ENCODE results near the gene RABGAP1L. TPM values are rescaled to one million over a fixed set of nuclear protein-coding genes. Genes with fewer than 3 reads are reported as not detected.
"Not testable (repeated sequence)": the region's sequence is repeated elsewhere in the genome, so short reads cannot be mapped to it uniquely, and the experiment has no call there.

The RABGAP1L gene
- polyA plus RNA-seq, 1 donor from 2014 or later = 88.6 TPM

DNA sequence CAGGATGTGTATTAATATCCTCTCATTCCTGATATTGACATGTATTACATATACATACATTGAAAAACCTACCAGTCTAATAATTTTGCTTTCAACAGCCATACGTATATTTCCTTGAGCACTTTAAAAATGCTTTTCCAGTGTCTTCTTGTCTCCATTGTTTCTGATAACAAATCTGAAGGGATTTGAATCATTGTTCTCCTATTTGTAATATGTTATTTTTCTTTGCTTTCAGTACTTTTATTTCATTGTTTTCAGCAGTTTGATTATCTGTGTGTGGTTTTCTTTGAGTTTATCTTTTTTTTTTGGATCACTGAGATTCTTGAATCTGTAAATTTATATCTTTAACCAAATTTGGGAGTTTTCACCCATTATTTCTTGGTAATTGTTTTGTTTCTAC is 65.3 kb downstream of the RABGAP1L start:
- no peaks in the 10 kb centered on the region for H3K27me3 Mint-ChIP-seq
- no peak overlapping the region for H3K4me3 Mint-ChIP-seq
- H3K27ac Mint-ChIP-seq = no peak overlapping the region
- peaks cover 19% of the 10 kb centered on the region for H3K36me3 Mint-ChIP-seq
- H3K9me3 Mint-ChIP-seq = peaks cover 0 to 4% (median 4%) of the 10 kb centered on the region in 3 donors
- peaks cover 19 to 24% (median 20%) of the 10 kb centered on the region in 3 donors for H3K4me1 Mint-ChIP-seq

DNA sequence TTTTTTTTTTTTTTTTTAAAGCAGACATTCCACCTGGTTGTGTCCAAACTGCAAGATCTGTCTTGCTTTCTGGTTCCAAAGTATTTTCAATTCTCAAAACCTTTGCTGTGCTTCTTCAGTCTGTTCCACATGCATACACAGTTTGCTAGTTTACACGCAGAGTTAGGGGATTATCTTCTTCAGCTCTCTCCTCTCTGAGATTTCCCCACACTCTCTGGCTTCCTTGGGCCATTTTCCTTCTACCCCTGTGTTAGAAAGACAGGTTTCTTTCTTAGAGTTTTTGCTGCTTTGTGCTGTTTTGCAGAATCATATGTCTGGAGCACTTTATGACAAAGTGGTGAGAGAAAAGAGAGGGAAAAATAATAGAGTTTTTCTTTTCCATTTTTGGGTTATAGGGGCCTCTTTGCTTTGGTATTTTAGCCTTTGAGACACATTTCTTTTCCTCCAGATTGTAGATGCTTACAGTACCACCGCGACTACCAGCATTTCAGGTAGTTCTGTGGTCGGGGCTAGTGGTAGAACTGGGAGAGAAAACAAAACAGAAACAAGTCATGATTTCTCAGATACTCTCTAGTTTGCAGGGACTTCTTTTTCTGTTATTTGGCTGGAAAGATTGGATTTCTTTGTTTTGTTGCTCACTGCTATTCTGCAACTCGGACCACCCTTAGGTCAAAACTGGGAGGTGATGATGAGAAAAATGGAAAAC is 66.3 kb downstream of the RABGAP1L start:
- H3K9me3 Mint-ChIP-seq = peaks cover 0 to 4% (median 4%) of the 10 kb centered on the region in 3 donors
- peaks cover 23% of the 10 kb centered on the region for H3K36me3 Mint-ChIP-seq
- H3K27me3 Mint-ChIP-seq = no peaks in the 10 kb centered on the region
- H3K4me1 Mint-ChIP-seq = peaks cover 17 to 23% (median 17%) of the 10 kb centered on the region in 3 donors
- H3K27ac Mint-ChIP-seq = peak overlapping the region in 1 of 3 donors; percentile 71
- H3K4me3 Mint-ChIP-seq = peak overlapping the region in 1 of 4 donors; percentile 23

DNA sequence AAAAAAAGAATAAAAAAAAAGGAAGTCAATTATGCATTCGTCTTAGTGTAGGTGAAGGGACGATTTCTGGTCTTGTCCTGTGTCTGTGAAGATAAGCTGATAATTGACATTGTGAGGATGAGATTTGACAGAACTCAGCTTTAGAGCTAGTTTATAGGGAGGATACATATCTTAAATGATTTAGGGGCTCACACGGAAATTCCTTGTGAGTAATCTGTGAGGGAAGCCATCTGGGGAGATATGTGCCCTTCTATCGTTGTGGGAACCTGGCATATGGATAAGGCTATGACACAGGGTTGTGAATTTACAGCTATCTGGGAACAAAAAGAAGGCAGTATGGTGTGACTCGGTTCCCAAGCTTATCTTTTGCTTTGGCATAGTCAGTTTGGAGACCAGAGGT is 71.1 kb downstream of the RABGAP1L start:
- H3K36me3 Mint-ChIP-seq = peaks cover 21% of the 10 kb centered on the region
- H3K27me3 Mint-ChIP-seq = no peaks in the 10 kb centered on the region
- H3K27ac Mint-ChIP-seq = no peak overlapping the region
- peaks cover 6 to 11% (median 8%) of the 10 kb centered on the region in 3 donors for H3K4me1 Mint-ChIP-seq
- peaks cover 2 to 10% (median 8%) of the 10 kb centered on the region in 3 donors for H3K9me3 Mint-ChIP-seq
- no peak overlapping the region for H3K4me3 Mint-ChIP-seq

DNA sequence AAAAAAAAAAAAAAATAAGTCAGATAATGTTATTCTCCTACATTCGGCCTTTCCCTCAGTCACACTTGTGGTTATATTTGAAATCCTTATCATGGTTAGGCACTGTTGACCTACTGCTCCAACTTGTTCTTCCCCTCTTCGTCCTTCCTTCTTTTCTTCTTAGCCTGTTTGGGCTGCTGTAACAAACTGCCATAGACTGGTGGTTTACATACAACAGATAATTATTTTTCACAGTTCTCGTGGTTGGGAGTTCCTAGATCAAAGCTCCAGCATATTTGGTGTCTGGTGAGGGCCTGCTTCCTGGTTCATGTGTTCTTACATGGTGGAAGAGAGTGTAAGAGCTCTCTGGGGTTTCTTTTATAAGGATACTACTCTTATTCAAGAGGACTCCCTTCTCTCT is 73.4 kb downstream of the RABGAP1L start:
- Mint-ChIP-seq H3K27ac (no peak overlapping the region), H3K36me3 (peaks cover 21% of the 10 kb centered on the region), H3K9me3 (peaks cover 2 to 10% (median 8%) of the 10 kb centered on the region in 3 donors), H3K4me1 (peaks cover 0 to 3% (median 2%) of the 10 kb centered on the region in 3 donors), H3K4me3 (no peak overlapping the region), H3K27me3 (no peaks in the 10 kb centered on the region)

DNA sequence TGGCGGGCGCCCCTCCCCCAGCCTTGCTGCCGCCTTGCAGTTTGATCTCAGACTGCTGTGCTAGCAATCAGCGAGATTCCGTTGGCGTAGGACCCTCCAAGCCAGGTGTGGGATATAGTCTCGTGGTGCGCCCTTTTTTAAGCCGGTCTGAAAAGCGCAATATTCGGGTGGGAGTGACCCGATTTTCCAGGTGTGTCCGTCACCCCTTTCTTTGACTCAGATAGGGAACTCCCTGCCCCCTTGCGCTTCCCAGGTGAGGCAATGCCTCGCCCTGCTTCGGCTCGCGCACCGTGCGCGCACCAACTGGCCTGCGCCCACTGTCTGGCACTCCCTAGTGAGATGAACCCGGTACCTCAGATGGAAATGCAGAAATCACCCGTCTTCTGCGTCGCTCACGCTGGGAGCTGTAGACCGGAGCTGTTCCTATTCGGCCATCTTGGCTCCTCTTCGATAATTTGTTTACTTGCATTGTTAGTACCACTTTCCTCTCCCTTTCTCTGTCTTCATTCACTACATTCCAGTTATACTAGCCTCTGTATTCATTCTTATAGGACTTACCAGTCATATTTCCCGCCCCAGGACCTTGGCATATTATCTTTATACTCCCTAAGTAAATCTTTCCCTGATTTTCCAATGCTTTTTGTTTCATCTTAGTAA is 79.7 kb downstream of the RABGAP1L start:
- H3K9me3 Mint-ChIP-seq, H3K27me3 Mint-ChIP-seq, H3K4me3 Mint-ChIP-seq, H3K27ac Mint-ChIP-seq, H3K36me3 Mint-ChIP-seq, H3K4me1 Mint-ChIP-seq: not testable (repeated sequence)

DNA sequence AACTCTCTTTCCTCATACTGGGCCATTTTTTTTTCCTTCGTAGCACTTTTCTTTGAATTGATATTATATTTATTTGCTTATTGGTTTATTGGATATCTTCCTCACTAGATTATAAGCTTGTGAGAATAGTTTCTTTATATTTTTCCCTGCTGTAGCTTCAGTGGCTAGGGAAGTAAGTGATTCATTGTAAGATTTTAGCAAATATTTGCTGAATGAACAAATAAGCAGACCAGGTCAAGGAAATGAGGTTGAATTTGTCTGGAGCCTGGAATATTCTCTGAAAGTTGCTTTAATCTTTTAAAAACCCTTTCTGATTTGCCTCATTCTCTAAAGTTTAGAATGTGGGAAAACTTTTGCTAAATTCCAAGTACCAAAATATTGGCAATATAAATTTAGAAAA is 80.2 kb downstream of the RABGAP1L start:
- Mint-ChIP-seq H3K4me3 (no peak overlapping the region), H3K27ac (no peak overlapping the region), H3K4me1 (peaks cover 0 to 3% (median 3%) of the 10 kb centered on the region in 3 donors), H3K36me3 (peaks cover 8% of the 10 kb centered on the region), H3K27me3 (no peaks in the 10 kb centered on the region), H3K9me3 (no peaks in the 10 kb centered on the region)

DNA sequence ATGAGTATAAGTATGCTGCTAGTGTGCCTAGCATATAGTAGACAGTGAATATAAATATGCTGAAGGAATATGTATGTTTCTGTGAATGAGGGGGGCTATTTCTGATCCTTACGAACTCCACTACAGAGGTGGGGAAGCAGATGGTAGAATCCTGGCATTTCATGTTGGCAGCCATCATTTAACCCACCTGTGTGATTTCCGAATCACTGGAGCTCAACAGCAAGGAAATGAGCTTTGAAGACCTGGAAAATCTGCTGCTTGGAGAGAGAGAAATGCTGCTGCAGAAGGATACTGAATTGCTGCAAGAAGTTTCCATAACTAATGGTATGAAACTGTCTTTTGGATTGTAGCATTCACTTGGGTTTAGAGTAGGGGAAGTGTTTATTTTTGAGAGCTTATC is 83.5 kb downstream of the RABGAP1L start:
- H3K27ac Mint-ChIP-seq = peak overlapping the region in 1 of 3 donors; percentile 3
- H3K27me3 Mint-ChIP-seq = no peaks in the 10 kb centered on the region
- peaks cover 11% of the 10 kb centered on the region for H3K36me3 Mint-ChIP-seq
- H3K4me1 Mint-ChIP-seq = peaks cover 0 to 4% (median 4%) of the 10 kb centered on the region in 3 donors
- H3K9me3 Mint-ChIP-seq = no peaks in the 10 kb centered on the region
- no peak overlapping the region for H3K4me3 Mint-ChIP-seq

DNA sequence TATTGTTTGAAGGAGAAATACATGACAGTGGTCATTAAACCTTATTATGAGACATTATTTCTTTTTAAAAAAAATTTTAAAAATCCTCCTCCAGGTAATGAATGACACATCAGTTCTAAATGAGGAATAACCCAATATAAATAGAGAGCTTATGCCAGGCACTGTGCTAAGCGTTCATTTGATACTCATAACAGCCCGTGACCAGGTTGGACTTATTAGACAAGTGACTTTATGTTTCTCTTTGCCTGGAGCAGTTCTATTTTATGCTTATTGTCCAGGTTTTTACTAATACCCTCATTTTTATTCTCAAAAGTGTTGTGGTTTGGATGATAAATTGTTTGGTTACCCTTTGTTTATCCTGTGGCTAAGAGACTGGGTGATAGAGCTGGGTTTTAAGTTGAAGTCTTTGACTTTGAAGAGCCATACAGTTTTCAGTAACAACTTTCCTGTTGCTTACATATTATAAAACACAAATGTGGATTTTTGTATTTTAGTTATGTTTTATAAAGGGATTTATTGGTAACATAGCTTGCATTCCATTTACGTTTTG is 84.2 kb downstream of the RABGAP1L start:
- Mint-ChIP-seq H3K27me3 (no peaks in the 10 kb centered on the region), H3K9me3 (no peaks in the 10 kb centered on the region), H3K27ac (no peak overlapping the region), H3K4me3 (no peak overlapping the region), H3K4me1 (peaks cover 0 to 7% (median 4%) of the 10 kb centered on the region in 3 donors), H3K36me3 (peaks cover 15% of the 10 kb centered on the region)

DNA sequence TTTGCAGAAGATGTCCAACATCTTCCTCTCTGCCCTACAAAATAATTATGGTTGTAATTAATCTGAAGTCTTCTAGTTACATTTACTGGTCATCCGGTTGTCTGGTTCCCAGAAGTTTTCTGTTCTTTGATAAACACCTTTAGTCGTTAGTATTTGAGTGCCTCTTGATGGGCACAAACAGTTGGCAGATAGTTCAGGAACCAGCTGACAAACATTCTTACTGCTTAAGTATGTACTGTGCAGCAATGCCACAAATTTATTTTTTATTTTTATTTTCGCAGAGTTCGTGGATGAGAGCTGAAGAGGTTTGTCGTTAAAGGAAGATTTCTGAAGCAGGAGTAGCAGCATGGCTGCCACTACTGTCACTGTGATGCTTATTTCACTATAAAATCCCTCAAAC is 84.7 kb downstream of the RABGAP1L start:
- no peak overlapping the region for H3K4me3 Mint-ChIP-seq
- peaks cover 0 to 7% (median 4%) of the 10 kb centered on the region in 3 donors for H3K4me1 Mint-ChIP-seq
- peaks cover 16% of the 10 kb centered on the region for H3K36me3 Mint-ChIP-seq
- no peaks in the 10 kb centered on the region for H3K27me3 Mint-ChIP-seq
- H3K9me3 Mint-ChIP-seq = no peaks in the 10 kb centered on the region
- no peak overlapping the region for H3K27ac Mint-ChIP-seq

DNA sequence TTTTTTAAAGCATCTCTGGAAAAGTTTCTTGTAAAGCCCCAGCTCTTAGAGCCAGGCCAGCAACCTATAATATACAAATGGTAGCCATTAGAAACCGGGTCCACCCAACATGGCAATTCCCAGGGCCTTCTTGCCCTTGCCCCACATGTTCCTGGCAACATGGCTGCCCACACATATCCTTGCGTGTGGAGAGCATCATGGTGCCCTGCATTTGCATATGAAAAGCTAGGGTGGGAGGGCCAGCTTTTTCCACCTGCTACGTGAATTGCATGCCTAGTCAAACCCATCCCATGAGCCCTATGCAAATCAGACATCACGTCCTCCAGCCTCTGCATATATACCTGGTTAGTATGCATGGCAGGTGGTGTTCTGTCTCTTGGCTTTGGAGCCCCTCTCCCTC is 88.2 kb downstream of the RABGAP1L start:
- no peak overlapping the region for H3K4me3 Mint-ChIP-seq
- H3K36me3 Mint-ChIP-seq = peaks cover 16% of the 10 kb centered on the region
- peak overlapping the region in 1 of 3 donors; percentile 39 for H3K27ac Mint-ChIP-seq
- H3K9me3 Mint-ChIP-seq = no peaks in the 10 kb centered on the region
- peaks cover 0 to 4% (median 1%) of the 10 kb centered on the region in 3 donors for H3K4me1 Mint-ChIP-seq
- no peaks in the 10 kb centered on the region for H3K27me3 Mint-ChIP-seq

DNA sequence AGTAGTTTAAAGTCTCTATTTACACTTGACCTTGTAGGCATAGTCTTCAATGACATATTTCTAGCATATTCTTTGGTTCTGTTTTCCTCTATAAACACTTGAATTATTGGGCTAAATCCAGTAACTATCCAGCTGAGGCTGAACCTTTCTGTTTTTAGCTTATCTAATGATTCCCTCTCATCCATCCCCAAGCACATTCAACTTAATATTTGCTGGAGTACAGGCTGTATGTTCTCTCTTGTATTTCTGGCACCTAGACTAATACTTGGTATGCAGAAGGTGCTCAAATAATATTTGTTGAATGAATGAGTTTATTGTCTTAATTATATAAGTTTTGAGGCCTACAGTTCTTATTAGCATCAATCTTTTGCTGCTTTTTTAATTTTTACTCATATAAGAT is 88.7 kb downstream of the RABGAP1L start:
- Mint-ChIP-seq H3K36me3 (peaks cover 18% of the 10 kb centered on the region), H3K27ac (peak overlapping the region in 1 of 3 donors; percentile 5), H3K9me3 (no peaks in the 10 kb centered on the region), H3K4me1 (peaks cover 0 to 5% (median 1%) of the 10 kb centered on the region in 3 donors), H3K4me3 (no peak overlapping the region), H3K27me3 (no peaks in the 10 kb centered on the region)

DNA sequence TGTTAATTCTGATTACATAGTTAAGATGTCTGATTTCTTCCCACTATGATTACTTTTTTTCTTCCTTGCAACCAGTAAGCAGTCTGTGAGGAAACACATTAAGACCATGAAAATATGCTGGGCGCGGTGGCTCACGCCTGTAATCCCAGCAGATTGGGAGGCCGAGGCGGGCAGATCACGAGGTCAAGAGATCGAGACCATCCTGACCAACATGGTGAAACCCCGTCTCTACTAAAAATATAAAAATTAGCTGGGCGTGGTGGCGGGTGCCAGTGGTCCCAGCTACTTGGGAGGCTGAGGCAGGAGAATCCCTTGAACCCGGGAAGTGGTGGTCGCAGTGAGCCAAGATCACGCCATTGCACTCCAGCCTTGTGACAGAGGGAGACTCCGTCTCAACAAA is 97.1 kb downstream of the RABGAP1L start:
- not testable (repeated sequence) for H3K4me1 Mint-ChIP-seq, H3K9me3 Mint-ChIP-seq, H3K27me3 Mint-ChIP-seq, H3K27ac Mint-ChIP-seq, H3K4me3 Mint-ChIP-seq
- peaks cover 14% of the 10 kb centered on the region for H3K36me3 Mint-ChIP-seq

DNA sequence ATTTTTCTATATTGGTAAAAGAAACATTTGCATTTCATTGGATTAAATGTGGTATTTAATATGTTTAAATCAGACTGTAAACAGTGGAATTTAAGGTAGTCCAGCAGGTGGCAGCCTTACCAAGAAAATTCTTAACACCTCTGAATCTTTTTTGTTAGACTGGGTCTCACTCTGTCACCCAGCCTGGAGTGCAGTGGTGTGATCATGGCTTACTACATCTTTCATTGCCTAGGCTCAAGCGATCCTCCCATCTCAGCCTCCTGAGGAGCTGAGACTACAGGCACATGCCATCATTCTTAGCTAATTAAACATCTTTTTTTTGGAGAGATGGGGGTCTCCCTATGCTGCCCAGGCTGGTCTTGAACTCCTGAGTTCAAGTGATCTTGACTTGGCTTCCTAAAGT is 98.8 kb downstream of the RABGAP1L start:
- peaks cover 11% of the 10 kb centered on the region for H3K36me3 Mint-ChIP-seq
- no peaks in the 10 kb centered on the region for H3K27me3 Mint-ChIP-seq
- H3K4me3 Mint-ChIP-seq = no peak overlapping the region
- no peak overlapping the region for H3K27ac Mint-ChIP-seq
- no peaks in the 10 kb centered on the region for H3K9me3 Mint-ChIP-seq
- H3K4me1 Mint-ChIP-seq = peaks cover 0 to 8% (median 0%) of the 10 kb centered on the region in 3 donors

DNA sequence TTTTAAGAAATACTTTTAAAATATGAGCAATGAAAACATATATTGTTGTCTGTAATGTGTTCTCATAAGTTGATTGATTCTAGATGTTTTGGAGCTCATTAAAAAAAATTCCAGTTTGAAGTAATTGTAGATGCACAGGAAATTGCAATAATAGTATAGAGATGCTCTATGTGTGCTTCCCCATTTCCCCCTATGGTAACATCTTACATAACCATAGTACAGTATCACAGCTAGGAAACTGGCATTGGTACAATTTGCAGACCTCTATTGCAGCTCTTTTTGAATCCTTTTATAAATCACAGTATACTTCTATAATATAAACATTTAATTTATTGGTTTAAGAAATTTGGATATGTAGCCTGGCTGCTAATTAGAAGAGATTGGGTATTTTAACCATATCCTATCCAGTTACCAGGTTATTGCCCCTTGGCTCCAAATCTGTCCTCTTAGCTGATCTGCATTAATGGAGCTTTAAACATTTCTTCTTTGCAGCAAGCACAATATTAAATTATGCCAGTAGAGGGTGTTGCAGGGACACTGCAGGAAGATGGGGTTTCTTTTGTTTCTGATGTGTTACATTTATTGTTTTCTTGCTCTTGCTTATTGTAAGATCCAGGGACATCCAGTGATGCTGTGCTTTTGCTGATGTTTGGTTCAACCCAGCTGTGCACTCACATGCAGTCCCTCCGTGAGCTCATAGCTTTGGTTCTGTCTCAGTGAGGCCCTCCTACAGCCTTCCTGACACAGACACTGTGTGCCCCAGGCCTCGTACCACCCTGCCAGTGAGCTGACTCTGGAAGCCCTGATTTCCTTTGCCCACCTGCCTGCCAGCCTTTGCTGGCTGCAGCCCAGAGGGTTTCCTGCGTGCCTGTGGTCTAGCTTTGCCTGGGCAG is 103.3 kb downstream of the RABGAP1L start:
- H3K27ac Mint-ChIP-seq = no peak overlapping the region
- no peaks in the 10 kb centered on the region for H3K27me3 Mint-ChIP-seq
- no peak overlapping the region for H3K4me3 Mint-ChIP-seq
- no peaks in the 10 kb centered on the region for H3K9me3 Mint-ChIP-seq
- peaks cover 1% of the 10 kb centered on the region for H3K36me3 Mint-ChIP-seq
- peaks cover 0 to 3% (median 0%) of the 10 kb centered on the region in 3 donors for H3K4me1 Mint-ChIP-seq

DNA sequence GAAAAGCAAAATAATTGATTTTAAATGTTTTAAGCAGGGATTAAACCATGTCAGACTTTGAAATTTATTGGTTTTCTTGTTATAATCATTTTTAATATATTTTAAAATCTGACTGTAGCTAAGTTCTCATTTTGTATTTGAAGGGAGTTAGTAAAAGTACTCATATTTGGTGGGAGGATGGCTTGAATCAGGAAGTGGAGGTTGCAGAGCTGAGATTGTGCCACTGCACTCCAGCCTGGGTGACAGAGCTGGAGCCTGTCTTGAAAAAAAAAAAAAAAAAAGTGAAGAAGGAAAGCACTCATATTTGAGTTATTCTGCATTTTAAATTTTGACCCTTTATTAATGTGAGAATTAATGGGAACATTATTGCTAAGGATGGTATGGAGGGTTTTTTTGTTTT is 106.0 kb downstream of the RABGAP1L start:
- Mint-ChIP-seq H3K36me3 (peaks cover 1% of the 10 kb centered on the region), H3K4me3 (no peak overlapping the region), H3K9me3 (no peaks in the 10 kb centered on the region), H3K27me3 (no peaks in the 10 kb centered on the region), H3K27ac (no peak overlapping the region), H3K4me1 (peaks cover 0 to 6% (median 3%) of the 10 kb centered on the region in 3 donors)

Data from IgD-negative memory B cell (primary cell).